ENCODE measurements around the gene CCDC28B. TPM values are rescaled to one million over a fixed set of nuclear protein-coding genes. Genes with fewer than 3 reads are reported as not detected.

The CCDC28B gene
- total and polyA plus RNA-seq, 2 of the 13 experiments (the other 11 are each of a cell fraction or from before 2014, with no cell fraction given): 2.6 to 3.5 TPM

GRCh38 chr1:32178380-32179192 lies 21.8 kb upstream of the CCDC28B start (continued):
- TF ChIP-seq CREB3 (CRISPR knock-in tag; IDR thresholded peaks at IDR 0.05): no peak
- no peak for TF ChIP-seq NFKBIZ (CRISPR knock-in tag; IDR thresholded peaks at IDR 0.05)
- no peak for TF ChIP-seq ZNF136 (CRISPR knock-in tag; IDR thresholded peaks at IDR 0.05; ENCODE audit: low read depth)
- no peak for TF ChIP-seq TGIF2 (CRISPR knock-in tag; IDR thresholded peaks at IDR 0.05)
- TF ChIP-seq SCMH1 (CRISPR knock-in tag; IDR thresholded peaks at IDR 0.05; ENCODE audit: borderline replicate concordance): no peak
- no peak for TF ChIP-seq ZNF362 (CRISPR knock-in tag; IDR thresholded peaks at IDR 0.05; ENCODE audit: borderline replicate concordance)
- TF ChIP-seq, protein P1, sequence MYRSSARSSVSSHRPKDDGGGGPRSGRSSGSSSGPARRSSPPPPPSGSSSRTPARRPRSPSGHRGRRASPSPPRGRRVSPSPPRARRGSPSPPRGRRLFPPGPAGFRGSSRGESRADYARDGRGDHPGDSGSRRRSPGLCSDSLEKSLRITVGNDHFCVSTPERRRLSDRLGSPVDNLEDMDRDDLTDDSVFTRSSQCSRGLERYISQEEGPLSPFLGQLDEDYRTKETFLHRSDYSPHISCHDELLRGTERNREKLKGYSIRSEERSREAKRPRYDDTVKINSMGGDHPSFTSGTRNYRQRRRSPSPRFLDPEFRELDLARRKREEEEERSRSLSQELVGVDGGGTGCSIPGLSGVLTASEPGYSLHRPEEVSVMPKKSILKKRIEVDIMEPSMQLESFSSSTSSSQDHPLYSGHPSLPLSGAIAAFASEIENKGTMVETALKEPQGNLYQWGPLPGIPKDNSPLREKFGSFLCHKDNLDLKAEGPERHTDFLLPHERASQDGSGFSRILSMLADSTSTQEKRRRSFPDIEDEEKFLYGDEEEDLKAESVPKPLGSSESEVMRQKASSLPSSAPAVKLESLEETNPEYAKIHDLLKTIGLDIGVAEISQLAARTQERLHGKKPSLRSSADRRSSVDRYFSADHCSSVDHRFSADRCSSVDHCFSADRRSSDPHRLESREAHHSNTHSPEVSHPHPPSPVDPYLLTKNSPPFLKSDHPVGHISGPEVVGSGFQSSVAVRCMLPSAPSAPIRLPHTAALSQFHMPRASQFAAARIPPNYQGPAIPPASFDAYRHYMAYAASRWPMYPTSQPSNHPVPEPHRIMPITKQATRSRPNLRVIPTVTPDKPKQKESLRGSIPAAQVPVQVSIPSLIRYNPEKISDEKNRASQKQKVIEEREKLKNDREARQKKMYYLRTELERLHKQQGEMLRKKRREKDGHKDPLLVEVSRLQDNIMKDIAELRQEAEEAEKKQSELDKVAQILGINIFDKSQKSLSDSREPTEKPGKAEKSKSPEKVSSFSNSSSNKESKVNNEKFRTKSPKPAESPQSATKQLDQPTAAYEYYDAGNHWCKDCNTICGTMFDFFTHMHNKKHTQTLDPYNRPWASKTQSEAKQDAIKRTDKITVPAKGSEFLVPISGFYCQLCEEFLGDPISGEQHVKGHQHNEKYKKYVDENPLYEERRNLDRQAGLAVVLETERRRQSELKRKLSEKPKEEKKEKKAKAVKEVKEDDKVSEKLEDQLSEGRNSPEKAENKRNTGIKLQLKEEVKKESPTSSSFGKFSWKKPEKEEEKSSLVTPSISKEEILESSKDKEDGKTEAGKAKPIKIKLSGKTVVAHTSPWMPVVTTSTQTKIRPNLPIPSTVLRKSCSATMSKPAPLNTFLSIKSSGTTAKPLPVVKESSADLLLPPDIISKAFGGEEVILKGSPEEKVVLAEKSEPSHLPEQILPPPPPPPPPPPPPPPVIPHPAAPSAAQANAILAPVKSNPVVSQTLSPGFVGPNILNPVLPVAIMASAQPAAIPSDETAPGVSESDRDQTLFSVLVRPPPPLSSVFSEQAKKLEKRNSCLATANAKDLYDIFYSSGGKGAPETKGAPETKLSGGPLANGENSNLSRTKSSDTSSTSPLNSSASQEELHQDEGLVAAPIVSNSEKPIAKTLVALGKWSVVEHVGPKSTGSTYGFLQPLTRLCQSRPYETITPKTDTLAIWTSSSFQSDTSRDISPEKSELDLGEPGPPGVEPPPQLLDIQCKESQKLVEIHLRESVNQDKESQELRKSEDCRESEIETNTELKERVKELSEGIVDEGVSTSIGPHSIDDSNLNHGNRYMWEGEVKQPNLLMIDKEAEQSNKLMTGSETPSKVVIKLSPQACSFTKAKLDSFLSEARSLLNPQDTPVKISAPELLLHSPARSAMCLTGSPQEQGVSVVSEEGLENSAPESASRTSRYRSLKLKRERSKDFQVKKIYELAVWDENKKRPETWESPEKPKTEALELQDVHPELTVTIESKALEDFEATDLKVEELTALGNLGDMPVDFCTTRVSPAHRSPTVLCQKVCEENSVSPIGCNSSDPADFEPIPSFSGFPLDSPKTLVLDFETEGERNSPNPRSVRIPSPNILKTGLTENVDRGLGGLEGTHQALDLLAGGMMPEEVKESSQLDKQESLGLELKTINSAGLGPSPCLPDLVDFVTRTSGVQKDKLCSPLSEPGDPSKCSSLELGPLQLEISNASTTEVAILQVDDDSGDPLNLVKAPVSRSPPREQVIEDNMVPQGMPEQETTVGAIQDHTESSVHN (CRISPR knock-in tag; IDR thresholded peaks at IDR 0.05): no peak
- TF ChIP-seq SNAPC4 (CRISPR knock-in tag; IDR thresholded peaks at IDR 0.05): no peak
- TF ChIP-seq, protein P2, sequence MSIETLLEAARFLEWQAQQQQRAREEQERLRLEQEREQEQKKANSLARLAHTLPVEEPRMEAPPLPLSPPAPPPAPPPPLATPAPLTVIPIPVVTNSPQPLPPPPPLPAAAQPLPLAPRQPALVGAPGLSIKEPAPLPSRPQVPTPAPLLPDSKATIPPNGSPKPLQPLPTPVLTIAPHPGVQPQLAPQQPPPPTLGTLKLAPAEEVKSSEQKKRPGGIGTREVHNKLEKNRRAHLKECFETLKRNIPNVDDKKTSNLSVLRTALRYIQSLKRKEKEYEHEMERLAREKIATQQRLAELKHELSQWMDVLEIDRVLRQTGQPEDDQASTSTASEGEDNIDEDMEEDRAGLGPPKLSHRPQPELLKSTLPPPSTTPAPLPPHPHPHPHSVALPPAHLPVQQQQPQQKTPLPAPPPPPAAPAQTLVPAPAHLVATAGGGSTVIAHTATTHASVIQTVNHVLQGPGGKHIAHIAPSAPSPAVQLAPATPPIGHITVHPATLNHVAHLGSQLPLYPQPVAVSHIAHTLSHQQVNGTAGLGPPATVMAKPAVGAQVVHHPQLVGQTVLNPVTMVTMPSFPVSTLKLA (IDR thresholded peaks at IDR 0.05): no peak
- 0 out of 2 replicates have a peak, but pooled peaks have one; percentile 52 for TF ChIP-seq FOXC1 (CRISPR knock-in tag; IDR thresholded peaks at IDR 0.05; ENCODE audit: borderline replicate concordance)
